Epithelial cell of umbilical artery (primary cell): Measurements from ENCODE around the gene ANO4. TPM values are rescaled to one million over a fixed set of nuclear protein-coding genes. Genes with fewer than 3 reads are reported as not detected.

ENCODE experiments used
- total RNA-seq: library from RNA; depleted of rRNA; stranded (reverse); fragments of >200 nt; gene quantifications from 2 replicates; pipeline ENCODE4 v1.2.3, GENCODE V29; 2014

ANO4 gene
- total RNA-seq, result not detected in 2 replicates

DNA sequence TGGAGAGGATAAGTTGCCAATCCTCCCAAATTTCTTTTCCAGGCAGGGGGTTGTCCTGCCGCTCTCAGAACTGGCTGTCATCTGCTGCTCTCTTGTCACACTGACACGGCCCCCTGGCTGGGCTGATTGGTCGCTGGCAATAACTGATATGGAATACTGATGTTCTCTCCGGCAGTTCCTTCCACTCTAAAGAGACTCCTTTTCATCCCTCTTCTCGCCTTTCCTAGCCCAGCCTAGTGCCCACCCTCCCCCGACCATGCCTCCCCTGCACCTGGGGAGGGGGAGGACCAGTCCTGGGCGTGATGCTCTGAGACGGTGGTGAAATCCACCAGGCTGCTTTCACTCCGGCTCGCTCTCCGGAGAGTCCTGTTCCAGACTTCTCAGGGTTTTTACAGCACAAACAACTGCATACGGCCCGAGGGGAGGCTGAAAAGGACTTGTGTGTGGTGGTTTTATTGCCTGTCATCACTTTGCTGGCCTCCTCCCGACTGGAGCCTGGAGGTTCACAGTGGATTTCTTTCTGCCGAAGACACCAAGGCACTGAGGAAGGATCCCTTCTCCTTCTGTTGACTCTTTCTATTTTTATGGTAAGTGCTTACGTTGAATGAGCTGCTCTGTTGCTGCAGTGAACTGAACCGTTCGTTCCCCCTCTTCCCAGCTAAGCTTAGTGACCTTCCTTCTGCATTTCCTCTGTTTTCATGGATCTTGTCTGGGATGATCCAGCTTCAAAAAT lies at the start of gene ANO4:
TSS of gene ANO4 (plus strand) at position 336 of the 733 bp plus-strand sequence. CDS start 107,010 bp downstream, outside the sequence.

Other genes starting within 250 kb of the ANO4 start
- gene GAS2L3, start 221.1 kb upstream of the ANO4 start, total RNA-seq, result 21.4 and 28.3 TPM in 2 replicates